Measurements from ENCODE around the gene ACIN1.

Gene ACIN1

DNA sequence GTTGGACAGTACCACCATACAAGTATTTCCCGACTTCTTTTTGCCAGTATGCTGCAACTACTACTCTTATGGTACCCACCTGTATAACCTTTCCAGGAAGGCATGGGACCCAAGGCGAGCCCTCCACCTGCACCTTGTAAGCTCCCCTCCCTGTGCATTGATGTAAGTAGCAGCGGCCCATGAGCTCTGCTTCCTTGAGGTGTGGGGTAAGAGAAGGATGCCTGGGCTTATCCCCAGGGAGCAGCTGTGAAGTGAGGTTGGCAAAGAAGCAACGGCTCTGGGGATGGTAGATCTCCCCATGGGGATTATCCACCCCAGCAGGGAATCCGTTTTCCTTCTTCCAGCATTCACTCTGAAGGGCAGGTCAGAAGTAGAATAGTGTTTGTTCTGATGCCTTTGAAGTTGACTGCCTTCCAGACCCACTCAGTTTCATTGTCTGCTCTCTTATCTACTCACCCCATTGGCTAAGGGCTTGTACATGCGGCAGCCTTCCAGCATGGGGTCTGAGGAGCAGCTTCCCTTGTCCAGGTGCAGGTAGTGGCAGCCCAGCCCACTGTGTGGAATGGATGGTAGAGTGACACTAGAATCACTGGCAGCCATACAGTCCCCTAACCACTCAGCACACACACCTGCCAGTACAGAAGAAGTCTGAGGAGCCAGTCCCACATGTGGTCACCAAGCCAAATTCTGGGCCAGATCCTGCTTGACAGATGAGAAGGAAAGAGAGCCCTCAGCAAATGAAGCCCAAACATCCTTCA is 6.5 kb upstream of the ACIN1 start:
- H3K4me3 ChIP-seq (ENCODE audit: low read depth, low read length), result no peak overlapping the region
- no peak for DNase-seq (ENCODE audit: low read depth)
- no peak for TF ChIP-seq CTCF (IDR thresholded peaks at IDR 0.05; ENCODE audit: low read depth, low read length, missing control alignments)

- TF ChIP-seq CTCF (IDR thresholded peaks at IDR 0.05; ENCODE audit: low read depth, low read length, missing control alignments), result no peak
- H3K4me3 ChIP-seq (ENCODE audit: low read depth, low read length), result no peak overlapping the region
- no peak for DNase-seq (ENCODE audit: low read depth)
These were observed 4.4 kb upstream of the ACIN1 start for GRCh38 chr14:23099212-23099861.

DNA sequence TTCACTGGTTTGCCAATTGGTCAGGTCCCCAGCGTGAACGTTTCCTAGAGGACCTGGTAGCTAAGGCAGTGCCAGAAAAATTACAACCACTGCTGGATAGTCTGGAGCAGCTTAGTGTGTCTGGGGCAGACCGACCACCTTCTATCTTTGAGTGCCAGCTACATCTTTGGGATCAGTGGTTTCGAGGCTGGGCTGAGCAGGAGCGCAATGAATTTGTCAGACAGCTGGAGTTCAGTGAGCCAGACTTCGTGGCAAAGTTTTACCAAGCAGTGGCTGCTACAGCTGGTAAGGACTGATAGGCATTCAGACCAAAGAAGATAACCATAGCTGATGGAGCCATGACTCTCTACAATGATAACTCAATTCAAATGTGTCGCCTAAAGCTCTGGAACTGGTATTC is 2.9 kb upstream of the ACIN1 start:
- TF ChIP-seq CTCF (IDR thresholded peaks at IDR 0.05; ENCODE audit: low read depth, low read length, missing control alignments), result no peak

GRCh38 chr14:23095196-23096108 is 516 bp upstream of the ACIN1 start, which contains the start of gene C14orf119:
TSS of gene C14orf119 (plus strand) at chr14:23095505. CDS start at chr14:23097659, 2,154 bp downstream.
- DNase-seq (ENCODE audit: low read depth), result peak; percentile 98

More for the DNA sequence above, 2.9 kb upstream of the ACIN1 start:
- H3K4me3 ChIP-seq (ENCODE audit: low read depth, low read length), result no peak overlapping the region
- no peak for DNase-seq (ENCODE audit: low read depth)

GRCh38 chr14:23093991-23094665 is 808 bp downstream of the ACIN1 start:
- peak; percentile 26 for TF ChIP-seq CTCF (IDR thresholded peaks at IDR 0.05; ENCODE audit: low read depth, low read length, missing control alignments)
- no peak for DNase-seq (ENCODE audit: low read depth)
- peak overlapping the region; percentile 78 for H3K4me3 ChIP-seq (ENCODE audit: low read depth, low read length)

More at GRCh38 chr14:23095196-23096108, 516 bp upstream of the ACIN1 start, which contains the start of gene C14orf119:
- peak within 1 kb of the TSS; percentile 78 for H3K4me3 ChIP-seq (ENCODE audit: low read depth, low read length)
- no peak for TF ChIP-seq CTCF (IDR thresholded peaks at IDR 0.05; ENCODE audit: low read depth, low read length, missing control alignments)

DNA sequence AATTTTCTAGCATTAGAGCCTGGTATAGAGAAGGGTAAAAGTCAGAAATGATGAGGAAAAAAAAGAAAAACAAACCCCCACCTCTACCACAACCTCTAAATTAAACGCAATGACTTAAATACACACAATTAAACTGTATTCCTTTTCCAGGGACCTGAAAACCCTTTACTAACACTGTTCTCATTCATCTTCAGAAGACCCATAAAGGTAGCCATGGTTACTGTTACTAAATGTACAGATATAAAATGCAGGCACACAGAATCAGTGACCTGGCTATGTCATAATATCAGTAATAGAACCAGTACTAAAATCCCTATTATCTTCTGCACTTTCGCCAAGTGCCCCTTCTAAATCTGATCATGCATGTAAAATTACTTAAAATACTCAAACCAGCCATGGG is 1.4 kb downstream of the ACIN1 start:
- no peak for DNase-seq (ENCODE audit: low read depth)
- H3K4me3 ChIP-seq (ENCODE audit: low read depth, low read length), result peak overlapping the region; percentile 78; the same call in 1 of the 2 replicates
- no peak for TF ChIP-seq CTCF (IDR thresholded peaks at IDR 0.05; ENCODE audit: low read depth, low read length, missing control alignments)

All from GM12864 (cell line).